HG02870 (cell line): ENCODE results near the gene SFTPA2.
"Not testable (repeated sequence)": the region's sequence is repeated elsewhere in the genome, so short reads cannot be mapped to it uniquely, and the experiment has no call there.

ENCODE experiments used
- ATAC-seq: cut with Tn5 transposase; IDR thresholded peaks from one replicate; pipeline ENCODE4 v1.9.1; 2021; ENCODE audit warnings: mild to moderate bottlenecking, moderate library complexity; ENCODE audit not compliant: unreplicated experiment

SFTPA2 gene

GRCh38 chr10:79561257-79561656 lies 1.1 kb upstream of the SFTPA2 start:
- ATAC-seq = no peak

DNA sequence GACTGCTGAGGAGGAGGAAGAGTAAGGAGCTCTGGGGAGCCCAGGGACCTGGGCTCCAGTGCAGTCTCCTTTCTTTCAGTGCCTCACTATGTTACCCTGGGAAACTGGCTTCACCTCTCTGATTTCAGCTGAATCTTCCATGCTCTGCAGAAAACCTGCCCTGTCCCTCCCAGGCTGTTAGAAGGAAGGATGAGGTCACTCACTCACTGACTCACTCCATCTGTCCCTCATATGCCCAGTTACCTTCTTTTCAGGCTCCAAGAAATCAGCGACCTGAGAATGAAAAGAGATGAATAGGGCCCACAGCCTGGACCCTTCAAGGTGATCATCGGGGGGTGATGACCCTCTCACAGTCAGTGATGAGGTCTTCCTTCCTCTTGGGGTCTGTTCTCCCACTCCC lies 481 bp downstream of the SFTPA2 start:
- ATAC-seq = no peak

DNA sequence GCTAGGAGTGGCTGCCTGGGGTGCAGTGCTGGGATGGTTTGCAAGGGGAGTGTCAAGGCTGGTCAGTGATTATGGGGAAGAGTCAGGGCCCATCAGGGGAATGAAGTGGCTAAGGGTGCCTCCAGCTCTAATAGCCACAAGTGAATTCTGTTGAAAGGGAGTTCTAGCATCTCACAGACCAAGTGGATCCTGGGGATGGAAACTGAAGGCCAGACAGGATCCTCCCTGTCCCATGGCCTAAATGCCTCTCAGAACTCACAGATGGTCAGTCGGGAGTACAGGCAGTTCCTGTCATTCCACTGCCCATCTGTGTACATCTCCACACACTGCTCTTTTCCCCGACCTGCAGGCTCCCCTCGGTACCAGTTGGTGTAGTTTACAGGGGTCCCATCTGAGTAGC lies 3.2 kb downstream of the SFTPA2 start:
- not testable (repeated sequence) for ATAC-seq

DNA sequence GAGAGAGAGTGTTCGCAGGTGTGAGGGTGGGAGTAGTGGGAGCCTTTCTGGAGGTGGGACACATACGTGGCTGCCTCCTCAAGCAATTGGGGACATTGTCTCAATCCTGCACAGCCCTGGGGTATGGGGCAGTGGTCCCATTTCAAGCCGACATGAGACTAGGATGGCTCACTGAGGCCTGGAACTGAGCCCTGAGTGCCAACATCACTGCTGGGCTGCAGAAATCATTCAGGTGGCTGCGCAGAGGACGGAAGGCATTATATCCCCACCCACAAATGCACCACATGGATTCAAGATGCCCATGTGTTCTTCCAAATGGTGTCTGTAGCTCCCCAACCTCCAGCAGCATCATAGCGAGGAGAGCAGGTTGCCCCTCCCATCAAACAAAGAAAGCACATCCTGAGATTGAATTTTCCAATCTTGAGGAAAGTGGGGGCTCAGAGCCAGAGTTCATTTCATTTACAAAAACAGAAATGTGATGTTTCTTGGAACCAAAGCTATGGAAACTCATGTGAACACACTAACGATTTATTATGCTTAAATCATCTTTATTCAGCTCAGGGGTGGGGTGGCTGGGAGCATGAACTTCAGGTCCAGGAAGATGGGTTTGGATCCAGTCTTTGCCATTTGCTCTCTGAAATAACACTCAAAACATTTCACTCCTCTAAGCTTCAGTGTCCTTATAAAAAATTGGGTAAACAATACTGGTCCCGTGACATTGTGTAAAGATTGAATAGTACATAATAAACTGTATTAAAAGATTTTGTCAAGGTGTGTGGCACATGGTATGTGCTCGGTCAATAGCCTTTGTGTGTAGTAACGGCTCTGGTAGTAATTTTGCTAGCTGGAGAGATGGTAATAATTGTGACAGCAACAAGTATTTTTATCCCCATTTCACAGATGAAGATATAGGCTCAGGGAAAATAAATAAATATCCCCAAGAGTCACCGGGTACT lies 4.6 kb downstream of the SFTPA2 start:
- ATAC-seq = no peak

DNA sequence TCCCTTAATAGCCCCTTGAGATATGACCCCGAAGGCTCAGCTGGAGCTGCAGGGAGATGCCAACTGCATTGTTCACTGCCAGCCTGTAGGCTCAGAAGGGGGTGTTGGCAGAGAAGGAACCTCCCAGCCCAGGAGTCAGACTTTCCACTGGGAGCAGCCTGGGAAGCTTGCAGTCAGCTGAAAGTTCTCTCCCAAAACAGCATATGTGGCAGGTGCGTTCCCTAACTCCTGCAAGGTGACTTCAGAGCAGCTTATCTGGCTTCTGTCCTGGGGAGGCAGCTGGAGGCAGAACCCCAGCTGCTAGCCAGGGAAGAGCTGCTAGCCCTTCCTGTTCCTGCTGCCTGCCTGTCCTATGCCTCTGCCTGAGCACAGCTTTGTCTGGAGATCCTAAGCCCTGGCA lies 8.1 kb downstream of the SFTPA2 start:
- no peak for ATAC-seq

DNA sequence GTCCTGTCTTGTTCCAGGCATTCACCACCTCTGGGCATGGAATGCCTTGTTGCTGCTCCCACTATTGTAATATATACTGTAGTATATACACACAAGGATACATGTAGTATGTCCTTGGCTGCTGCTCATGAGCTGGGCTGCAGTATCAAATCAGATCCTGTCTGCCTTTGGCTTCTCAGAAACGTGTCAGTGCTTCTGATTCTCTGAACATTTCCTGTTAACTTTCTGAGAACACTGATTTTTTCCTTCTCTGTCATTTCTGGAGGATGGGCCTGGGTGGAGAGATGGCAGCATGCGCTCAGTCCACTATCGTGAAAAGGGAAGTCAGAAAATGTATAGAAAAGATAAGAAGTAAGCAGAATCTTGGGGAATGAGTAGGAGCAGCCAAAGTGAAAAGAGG lies 12.2 kb downstream of the SFTPA2 start:
- no peak for ATAC-seq

DNA sequence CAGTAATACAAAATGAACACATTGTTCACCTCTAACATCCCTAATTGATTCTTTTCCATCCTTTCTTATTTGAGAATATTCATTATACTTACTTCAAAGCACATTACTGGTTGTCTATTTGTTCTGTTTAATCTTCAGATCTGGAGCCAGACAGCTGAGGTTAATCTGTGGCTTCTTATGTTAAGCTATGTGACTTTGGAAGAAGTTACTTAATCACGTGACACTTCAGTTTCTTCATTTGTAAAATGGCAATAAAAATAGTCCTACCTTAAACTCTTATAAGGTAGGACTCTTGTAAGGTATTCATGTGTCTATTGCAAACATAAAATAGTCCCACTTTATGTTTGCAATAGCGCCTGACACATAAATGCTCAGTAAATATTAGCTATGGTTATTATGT lies 13.1 kb downstream of the SFTPA2 start:
- not testable (repeated sequence) for ATAC-seq

GRCh38 chr10:79544926-79545659 lies 15.1 kb downstream of the SFTPA2 start:
- ATAC-seq = not testable (repeated sequence)

DNA sequence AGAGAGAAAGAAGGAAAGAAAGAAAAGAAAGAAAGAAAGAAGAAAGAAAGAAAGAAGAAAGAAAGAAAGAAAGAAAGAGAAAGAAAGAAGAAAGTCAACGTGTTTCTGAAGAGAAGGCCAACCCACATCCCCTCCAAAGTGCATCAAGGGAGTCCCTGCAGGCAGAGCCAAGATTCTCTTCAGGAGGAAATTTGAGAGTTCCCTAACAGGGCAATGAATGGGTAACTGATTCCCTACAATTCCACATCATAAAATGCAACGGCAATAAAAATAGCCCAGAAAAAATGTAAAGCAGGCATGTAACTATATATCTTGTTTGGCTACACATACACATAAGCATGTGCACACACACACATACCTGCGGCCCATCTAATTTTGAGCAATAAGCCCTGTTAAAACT lies 15.8 kb downstream of the SFTPA2 start:
- ATAC-seq = not testable (repeated sequence)

DNA sequence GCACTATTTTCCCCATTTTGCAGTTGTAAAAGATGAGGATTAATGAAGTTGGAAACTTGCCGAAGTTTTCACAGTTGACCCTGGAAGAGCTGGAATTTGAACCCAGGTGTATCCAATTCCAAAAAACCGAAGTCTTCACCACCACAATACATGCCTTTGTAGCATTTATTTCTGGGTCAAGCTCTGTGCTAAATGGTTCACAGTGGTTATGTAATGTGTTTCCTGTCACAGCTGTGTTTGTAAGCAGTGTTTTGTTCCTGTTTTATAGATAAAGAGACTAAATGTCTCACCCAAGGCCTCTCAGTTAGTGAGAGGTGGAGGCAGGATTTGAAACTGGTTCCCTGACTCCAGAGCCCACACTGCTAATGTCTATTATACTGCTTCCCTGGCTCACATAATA lies 17.6 kb downstream of the SFTPA2 start:
- ATAC-seq = no peak

DNA sequence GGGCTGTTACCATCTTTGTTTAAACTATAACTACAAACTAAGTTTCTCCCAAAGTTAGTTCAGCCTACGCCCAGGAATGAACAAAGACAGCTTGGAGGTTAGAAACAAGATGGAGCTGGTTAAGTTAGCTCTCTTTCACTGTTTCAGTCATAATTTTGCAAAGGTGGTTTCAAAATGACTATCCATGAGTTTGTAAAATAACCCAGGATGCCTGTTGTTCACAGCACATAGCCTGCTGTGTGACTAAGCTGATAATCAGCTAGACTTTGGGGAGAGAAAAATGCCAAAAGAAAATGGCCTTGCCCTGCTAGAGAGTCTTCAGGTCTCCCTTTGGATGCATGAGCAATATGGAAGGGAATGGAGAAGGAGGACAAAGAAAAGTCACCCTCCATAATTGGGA lies 19.3 kb downstream of the SFTPA2 start:
- peak; percentile 95 for ATAC-seq

GRCh38 chr10:79538311-79538710 lies 21.9 kb downstream of the SFTPA2 start:
- not testable (repeated sequence) for ATAC-seq

DNA sequence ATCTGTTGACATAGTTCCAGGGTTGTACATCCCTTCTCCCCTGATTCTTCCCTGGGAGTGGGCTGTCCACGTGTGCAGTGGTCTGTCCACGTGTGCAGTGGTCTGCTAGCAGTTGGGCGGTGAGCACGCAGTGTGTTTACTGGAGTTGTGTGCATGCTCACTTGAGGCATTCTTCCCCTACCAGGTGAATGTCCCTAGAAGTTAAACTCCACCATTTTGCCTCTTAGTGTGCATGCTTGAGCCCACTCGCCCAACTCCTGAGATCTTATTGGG lies 26.4 kb downstream of the SFTPA2 start:
- not testable (repeated sequence) for ATAC-seq

- ATAC-seq = not testable (repeated sequence)
These were observed 26.9 kb downstream of the SFTPA2 start for GRCh38 chr10:79533142-79533902.

GRCh38 chr10:79528261-79528660 lies 31.9 kb downstream of the SFTPA2 start:
- not testable (repeated sequence) for ATAC-seq

- ATAC-seq = peak; percentile 91
These were observed 35.0 kb downstream of the SFTPA2 start for GRCh38 chr10:79525049-79525710.

GRCh38 chr10:79523157-79523853 lies 36.9 kb downstream of the SFTPA2 start:
- ATAC-seq = not testable (repeated sequence)

GRCh38 chr10:79522464-79522863 lies 37.7 kb downstream of the SFTPA2 start:
- not testable (repeated sequence) for ATAC-seq

GRCh38 chr10:79521751-79522150 lies 38.5 kb downstream of the SFTPA2 start:
- ATAC-seq = not testable (repeated sequence)

DNA sequence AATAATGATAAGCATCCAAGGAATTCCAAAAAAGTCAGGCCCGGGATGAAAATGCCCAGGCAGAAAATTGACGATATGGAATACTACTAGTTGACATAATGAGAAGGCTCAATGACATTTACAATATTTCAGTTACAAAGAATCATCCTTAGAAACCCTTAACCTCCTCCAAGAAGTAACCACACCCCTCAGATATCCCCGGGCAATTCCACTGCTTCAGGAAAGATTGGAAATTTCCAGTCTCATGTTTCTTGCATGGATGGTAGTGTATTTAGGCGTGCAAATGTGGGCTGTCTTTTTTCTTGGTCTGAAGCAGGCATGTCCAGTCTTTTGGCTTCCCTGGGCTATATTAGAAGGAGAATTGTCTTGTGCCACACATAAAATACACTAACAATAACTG lies 42.6 kb downstream of the SFTPA2 start:
- not testable (repeated sequence) for ATAC-seq
